ENCODE results near the gene CCDC85C. TPM values are rescaled to one million over a fixed set of nuclear protein-coding genes. Genes with fewer than 3 reads are reported as not detected.

The CCDC85C gene
- total RNA-seq, 2 donors from 2014 or later, result 32.8 to 45.8 TPM

GRCh38 chr14:99454246-99454645 lies 149.8 kb downstream of the CCDC85C start:
- H3K9ac ChIP-seq (ENCODE audit: extremely low read depth, low read length, poor library complexity, severe bottlenecking), result no peak overlapping the region
- peaks cover 60% of the 10 kb centered on the region for H3K36me3 Mint-ChIP-seq (ENCODE audit: low read depth)
- H3K4me3 ChIP-seq (ENCODE audit: low read length), result no peak overlapping the region
- H3K9me3 ChIP-seq (ENCODE audit: control insufficient read depth, low read length), result no peaks in the 10 kb centered on the region
- H3K4me1 ChIP-seq (ENCODE audit: control insufficient read depth, insufficient read depth, low read length), result no peaks in the 10 kb centered on the region
- DNase-seq, result peak; percentile 3
- H3K36me3 ChIP-seq (ENCODE audit: control insufficient read depth, insufficient read depth, low read length), result peaks cover 80% of the 10 kb centered on the region
- H3K4me3 Mint-ChIP-seq, result no peak overlapping the region
- H3K27me3 Mint-ChIP-seq (ENCODE audit: insufficient read depth), result no peaks in the 10 kb centered on the region
- H3K9me3 Mint-ChIP-seq, result no peaks in the 10 kb centered on the region
- no peaks in the 10 kb centered on the region for H3K4me1 Mint-ChIP-seq
- H3K27ac ChIP-seq (ENCODE audit: low read depth, low read length), result no peak overlapping the region
- no peak overlapping the region for H3K27ac Mint-ChIP-seq
- 80% methylated on average over 3 of the region's 3 CpGs; no CpG with 5 or more reads in 1 of the 2 experiments for WGBS, 2 experiments (ENCODE audit: insufficient coverage in 1 of 2, insufficient read length in 1 of 2)
- TF ChIP-seq CTCF (conservative IDR thresholded peaks at IDR 0.05), result no peak
- H3K27me3 ChIP-seq (ENCODE audit: control insufficient read depth, insufficient read depth, low read length, poor library complexity, severe bottlenecking), result no peaks in the 10 kb centered on the region

- Mint-ChIP-seq H3K27ac (no peak overlapping the region), H3K9me3 (no peaks in the 10 kb centered on the region), H3K27me3 (ENCODE audit: insufficient read depth) (no peaks in the 10 kb centered on the region), H3K4me3 (no peak overlapping the region), H3K4me1 (no peaks in the 10 kb centered on the region), H3K36me3 (ENCODE audit: low read depth) (peaks cover 59% of the 10 kb centered on the region)
- Histone ChIP-seq H3K4me1 (ENCODE audit: control insufficient read depth, insufficient read depth, low read length) (no peaks in the 10 kb centered on the region), H3K9me3 (ENCODE audit: control insufficient read depth, low read length) (no peaks in the 10 kb centered on the region), H3K27ac (ENCODE audit: low read depth, low read length) (no peak overlapping the region), H3K4me3 (ENCODE audit: low read length) (no peak overlapping the region), H3K9ac (ENCODE audit: extremely low read depth, low read length, poor library complexity, severe bottlenecking) (no peak overlapping the region), H3K27me3 (ENCODE audit: control insufficient read depth, insufficient read depth, low read length, poor library complexity, severe bottlenecking) (no peaks in the 10 kb centered on the region), H3K36me3 (ENCODE audit: control insufficient read depth, insufficient read depth, low read length) (peaks cover 86% of the 10 kb centered on the region)
- WGBS, 2 experiments (ENCODE audit: insufficient coverage in 1 of 2, insufficient read length in 1 of 2), result 88 to 94% methylated on average over 1 to 4 of the region's 4 CpGs
- DNase-seq, result no peak
- TF ChIP-seq CTCF (conservative IDR thresholded peaks at IDR 0.05), result no peak
These were observed 151.0 kb downstream of the CCDC85C start for GRCh38 chr14:99452968-99453367.

DNA sequence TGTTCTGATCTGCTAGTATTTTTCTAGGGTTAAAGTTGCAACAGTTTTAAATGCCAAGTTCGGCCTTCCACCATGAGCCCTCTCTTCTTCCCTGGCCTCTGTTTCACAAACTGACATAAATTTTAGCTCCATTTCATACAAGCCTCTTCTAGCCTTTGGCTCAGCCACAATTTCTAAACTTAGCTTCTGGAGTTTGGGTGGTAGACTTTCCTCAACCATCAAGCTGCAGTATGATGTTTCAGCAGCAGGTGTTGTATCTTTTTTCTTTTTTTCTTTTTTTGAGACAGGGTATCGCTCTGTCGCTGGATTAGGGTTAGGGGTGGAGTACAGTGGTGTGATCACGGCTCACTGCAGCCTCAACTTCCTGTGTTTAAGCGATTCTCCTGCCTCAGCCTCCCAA lies 152.8 kb downstream of the CCDC85C start:
- H3K27me3 ChIP-seq (ENCODE audit: control insufficient read depth, insufficient read depth, low read length, poor library complexity, severe bottlenecking), result no peaks in the 10 kb centered on the region
- DNase-seq, result no peak
- no peak overlapping the region for H3K27ac ChIP-seq (ENCODE audit: low read depth, low read length)
- Mint-ChIP-seq H3K36me3 (ENCODE audit: low read depth) (peaks cover 63% of the 10 kb centered on the region), H3K4me3 (no peak overlapping the region), H3K27ac (no peak overlapping the region), H3K4me1 (no peaks in the 10 kb centered on the region), H3K9me3 (no peaks in the 10 kb centered on the region), H3K27me3 (ENCODE audit: insufficient read depth) (no peaks in the 10 kb centered on the region)
- no peak overlapping the region for H3K4me3 ChIP-seq (ENCODE audit: low read length)
- H3K4me1 ChIP-seq (ENCODE audit: control insufficient read depth, insufficient read depth, low read length), result no peaks in the 10 kb centered on the region
- no peaks in the 10 kb centered on the region for H3K9me3 ChIP-seq (ENCODE audit: control insufficient read depth, low read length)
- 88 to 90% methylated on average over 3 to 5 of the region's 5 CpGs for WGBS, 2 experiments (ENCODE audit: insufficient coverage in 1 of 2, insufficient read length in 1 of 2)
- no peak overlapping the region for H3K9ac ChIP-seq (ENCODE audit: extremely low read depth, low read length, poor library complexity, severe bottlenecking)
- TF ChIP-seq CTCF (conservative IDR thresholded peaks at IDR 0.05), result no peak
- peaks cover 85% of the 10 kb centered on the region for H3K36me3 ChIP-seq (ENCODE audit: control insufficient read depth, insufficient read depth, low read length)

Data from endodermal cell (in vitro differentiated cells).